A172 (cell line): ENCODE measurements around the gene TTLL1. TPM values are rescaled to one million over a fixed set of nuclear protein-coding genes. Genes with fewer than 3 reads are reported as not detected.
A peak's percentile ranks its signal among the peaks of the same experiment; 100 is the strongest.
"Not testable (repeated sequence)": the region's sequence is repeated elsewhere in the genome, so short reads cannot be mapped to it uniquely, and the experiment has no call there.

Experiments used
- DNase-seq: peaks from one replicate; pipeline ENCODE4 v3.0.0-alpha.2; 2015; ENCODE audit warnings: low spot score
- total RNA-seq: library from RNA; depleted of rRNA; stranded (reverse); fragments of >200 nt; shearing (Covaris generic); gene quantifications from 2 replicates; pipeline ENCODE4 v1.2.3, GENCODE V29; 2014

TTLL1 gene
- total RNA-seq, 1 experiment from 2014 or later, result 4.7 TPM

- DNase-seq, result no peak
These were observed 11.9 kb downstream of the TTLL1 start for GRCh38 chr22:43077121-43077877.

- DNase-seq, result peak; percentile 73
These were observed 22.3 kb downstream of the TTLL1 start for GRCh38 chr22:43066844-43067385.

- no peak for DNase-seq
These were observed 23.1 kb downstream of the TTLL1 start for GRCh38 chr22:43066134-43066533.

DNA sequence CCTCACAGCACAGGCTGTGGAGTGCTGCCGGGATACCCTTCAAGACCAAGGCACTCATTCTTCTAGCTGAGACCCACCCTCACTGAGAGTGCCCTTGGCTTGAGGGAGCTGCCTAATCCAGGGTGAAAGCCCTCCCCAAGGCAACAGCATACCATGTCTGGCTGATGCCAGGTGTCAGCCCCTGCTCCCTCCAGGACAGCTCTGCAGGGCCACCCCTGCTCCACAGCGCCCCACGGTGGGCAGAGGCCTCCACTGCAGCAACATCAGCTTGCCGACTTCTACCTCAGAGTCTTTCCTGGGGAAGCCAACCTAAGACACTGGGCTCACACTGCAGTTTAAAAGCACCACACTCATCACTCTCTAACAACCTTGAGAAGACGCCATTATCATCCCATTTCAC, 29.0 kb downstream of the TTLL1 start:
- peak; percentile 4 for DNase-seq

DNA sequence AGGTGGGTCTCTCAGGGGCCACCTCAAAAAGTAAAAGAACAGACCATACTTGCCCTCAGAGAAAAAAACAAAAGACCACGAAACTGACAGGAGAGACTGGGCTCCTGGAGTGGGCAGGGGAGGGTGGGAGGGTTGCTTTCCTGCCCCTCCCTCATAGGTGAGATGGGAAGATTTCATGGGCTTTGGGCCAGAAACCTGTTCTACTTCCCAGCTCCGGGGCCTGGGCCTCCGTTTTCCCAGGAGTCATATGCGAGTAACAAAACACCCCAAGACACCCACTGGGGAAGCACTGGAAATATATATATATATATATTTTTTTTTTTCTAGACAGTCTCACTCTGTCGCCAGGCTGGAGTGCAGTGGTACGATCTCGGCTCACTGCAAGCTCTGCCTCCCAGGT, 31.6 kb downstream of the TTLL1 start:
- DNase-seq, result no peak

GRCh38 chr22:43053176-43053575, 36.0 kb downstream of the TTLL1 start:
- DNase-seq, result no peak

DNA sequence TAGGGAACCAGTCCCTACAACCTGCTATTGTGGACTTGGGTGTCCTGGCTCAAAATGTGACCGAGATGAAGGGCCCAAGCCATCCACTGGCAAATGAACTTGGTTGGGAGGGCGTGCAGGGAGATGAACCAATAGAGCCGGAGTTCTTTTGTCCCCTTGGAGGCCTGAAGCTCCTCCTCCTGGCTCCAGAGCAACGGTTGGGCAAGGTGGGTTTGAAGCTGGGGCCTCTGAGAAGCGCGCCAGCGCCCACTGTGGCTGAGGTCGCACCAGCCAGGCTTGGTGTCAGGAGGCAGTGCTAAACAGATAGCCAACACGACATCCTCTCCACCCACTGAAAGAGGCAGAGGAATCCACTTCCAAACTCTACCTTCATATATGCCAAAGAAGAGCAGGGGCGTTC, 38.2 kb downstream of the TTLL1 start:
- DNase-seq, result no peak

DNA sequence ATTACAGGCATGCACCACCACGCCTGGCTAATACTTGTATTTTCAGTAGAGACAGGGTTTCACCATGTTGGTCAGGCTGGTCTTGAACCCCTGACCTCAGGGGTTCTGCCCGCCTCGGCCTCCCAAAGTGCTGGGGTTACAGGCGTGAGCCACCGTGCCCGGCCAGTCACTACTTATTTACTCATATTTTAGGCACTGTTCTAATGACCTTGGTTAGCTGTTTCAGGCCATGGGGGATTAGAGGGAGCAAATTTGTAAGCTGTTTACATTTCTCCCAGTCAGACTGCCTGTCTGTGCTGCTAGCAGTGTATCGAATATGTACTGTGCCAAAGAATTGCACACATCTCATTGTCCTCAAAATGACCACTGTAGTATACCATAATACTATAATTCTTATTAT, 41.6 kb downstream of the TTLL1 start:
- no peak for DNase-seq

DNA sequence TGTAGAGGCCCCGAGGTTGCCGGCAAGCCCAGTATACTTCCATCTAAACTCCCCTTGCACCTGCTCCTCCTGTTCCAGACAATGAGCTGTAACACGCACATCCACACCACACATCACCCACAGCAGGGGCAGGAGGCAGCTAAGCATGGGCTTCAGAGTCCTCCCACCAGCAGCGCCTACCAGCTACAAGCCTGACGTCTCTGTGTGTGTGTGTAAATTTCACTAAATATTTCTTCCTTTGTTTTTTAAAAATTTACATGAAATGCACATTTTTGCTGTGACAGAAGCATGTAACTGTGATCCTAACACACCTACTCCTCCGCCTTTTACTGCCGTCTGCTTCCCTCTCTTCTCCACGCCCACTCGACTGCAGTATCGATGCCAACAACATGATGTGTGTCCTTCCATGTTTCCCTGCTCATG, 44.9 kb downstream of the TTLL1 start:
- DNase-seq, result no peak

DNA sequence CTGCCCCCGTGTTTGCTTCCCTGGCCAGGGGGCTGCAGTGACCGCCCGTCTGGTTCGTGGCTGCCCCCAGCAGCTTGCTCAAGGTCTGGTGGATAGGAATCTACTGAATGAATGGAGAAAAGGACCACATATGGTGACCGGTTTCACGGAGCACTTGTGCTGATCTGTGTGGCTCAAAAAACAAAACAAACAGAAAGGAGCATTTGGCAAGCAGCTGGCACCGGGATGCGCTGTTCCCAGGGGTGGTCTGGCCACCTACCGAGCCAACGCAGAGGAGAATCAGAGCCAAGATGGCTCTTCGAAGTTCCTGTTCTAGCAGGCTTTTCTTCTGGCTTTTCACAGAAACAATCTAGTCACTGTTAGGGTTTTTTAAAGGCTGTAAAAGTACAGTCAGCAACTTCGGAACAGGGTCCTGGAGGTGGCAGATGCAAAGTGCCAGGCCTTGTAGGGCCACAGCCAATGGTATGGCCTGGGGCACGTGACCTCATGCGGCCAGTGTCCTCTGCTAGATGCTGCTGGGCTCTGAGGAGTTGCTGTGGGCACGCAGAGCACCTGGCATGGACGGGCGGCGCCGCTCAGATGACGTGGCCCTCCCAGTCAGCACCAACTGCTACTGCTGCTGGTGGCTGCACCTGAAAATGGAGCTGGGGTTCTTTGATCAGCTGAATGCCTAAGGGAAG, 47.0 kb downstream of the TTLL1 start:
- peak; percentile 4 for DNase-seq

DNA sequence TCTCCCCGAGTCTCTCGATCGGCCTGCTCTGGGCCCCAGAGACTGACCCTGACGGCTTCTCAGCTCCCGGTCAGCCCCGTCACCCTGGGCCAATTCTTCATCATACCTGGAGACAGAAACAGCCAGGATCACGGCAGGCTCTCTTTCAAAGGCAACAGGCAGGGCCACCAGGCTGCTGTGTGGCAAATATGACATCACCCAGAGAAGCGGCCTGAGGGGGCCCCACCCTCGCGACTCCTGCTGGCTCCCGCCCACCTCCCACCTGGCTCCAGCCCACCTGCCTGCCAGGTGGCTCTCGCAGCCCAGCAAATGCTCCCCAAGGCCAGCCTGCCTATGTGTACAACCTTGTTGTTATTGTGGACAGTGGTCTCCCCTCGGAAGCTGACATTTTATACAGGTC, 49.4 kb downstream of the TTLL1 start:
- no peak for DNase-seq

GRCh38 chr22:43038325-43038724, 50.9 kb downstream of the TTLL1 start:
- DNase-seq, result no peak

DNA sequence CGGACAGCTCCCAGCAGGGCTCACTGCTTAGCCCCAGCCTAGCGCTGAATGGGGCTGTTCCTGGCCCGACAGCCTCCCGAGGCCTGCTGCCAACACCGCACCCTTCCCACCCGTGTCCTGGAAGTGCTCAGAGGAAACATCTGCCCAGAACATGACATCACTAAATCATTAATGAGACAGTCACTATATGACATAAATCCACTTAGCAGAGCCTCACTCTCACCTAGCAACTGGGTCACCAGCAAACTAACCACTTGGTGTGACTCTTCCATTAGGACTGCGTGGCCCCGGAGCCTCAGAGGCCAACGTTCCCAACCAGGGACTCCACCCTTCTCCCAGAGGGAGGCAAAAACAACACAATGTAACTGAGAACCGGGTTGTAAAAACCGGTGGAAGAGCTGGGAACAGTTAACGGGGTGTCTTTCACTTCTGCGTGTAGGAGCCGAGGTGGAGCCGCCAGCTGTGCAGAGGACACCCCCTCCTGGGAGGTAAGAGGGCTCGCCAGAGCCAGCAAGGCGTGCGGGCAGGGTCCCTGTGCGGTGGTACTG, 52.8 kb downstream of the TTLL1 start:
- DNase-seq, result peak; percentile 84

DNA sequence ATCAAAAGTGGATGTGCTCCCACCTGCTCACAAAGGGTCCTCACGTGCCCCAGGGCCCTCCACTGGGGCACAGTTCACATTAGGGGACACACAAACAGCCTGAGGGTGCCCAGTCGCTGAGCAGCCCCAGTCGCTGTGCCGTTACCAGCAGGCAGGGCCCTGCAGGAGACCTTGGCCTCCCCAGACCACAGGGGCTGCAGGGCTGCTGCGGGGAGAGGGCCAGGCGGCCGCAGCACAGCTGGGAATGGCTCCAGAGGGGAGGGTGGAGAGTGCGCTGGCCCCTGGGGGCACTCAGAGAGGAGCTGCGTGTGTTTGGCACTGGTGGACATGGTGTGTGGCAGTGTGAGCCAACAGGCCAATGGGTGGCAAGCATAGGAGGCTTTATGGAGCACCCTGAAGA, 53.9 kb downstream of the TTLL1 start:
- DNase-seq, result no peak

DNA sequence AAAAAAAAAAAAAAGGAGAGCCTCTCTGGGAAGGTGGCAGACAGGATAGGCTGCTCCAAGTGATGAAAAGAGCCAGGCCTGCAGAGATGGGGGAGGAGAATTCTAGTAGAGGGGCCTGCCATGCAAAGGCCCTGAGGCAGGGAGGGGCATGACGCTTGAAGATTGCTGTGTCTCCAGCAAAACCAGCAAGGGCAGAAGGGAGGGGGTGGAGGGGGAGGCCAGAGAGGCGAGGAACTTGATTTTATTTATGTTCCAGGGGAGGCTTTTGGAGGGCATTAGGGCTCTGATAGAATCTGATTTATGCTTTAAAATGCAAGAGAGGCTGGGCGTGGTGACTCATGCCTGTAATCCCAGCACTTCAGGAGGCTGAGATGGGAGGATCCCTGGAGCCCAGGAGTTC, 57.6 kb downstream of the TTLL1 start:
- peak; percentile 53 for DNase-seq

DNA sequence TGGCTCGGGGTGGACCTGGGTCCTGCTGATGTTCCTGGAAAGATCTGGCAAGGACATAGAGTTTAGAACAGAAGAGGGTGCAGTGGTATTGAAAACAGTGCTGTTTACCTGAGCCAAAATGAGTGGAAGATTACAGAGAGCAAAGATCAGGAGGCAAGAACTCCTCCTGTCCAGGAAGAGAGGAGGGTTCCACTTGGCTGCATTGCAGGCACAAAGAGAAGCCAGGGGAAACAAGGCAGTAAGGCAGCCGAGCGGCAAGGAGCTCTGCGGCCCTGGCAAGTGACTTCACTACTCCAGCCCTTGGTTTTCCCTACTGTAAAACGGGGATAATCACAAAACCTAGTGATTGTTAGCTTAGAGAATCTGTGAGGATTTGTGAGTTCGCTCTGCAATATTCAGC, 70.6 kb downstream of the TTLL1 start:
- DNase-seq, result no peak

- peak; percentile 26 for DNase-seq
These were observed 71.4 kb downstream of the TTLL1 start for GRCh38 chr22:43017525-43018460.

GRCh38 chr22:43016150-43016549, 73.0 kb downstream of the TTLL1 start:
- DNase-seq, result not testable (repeated sequence)

DNA sequence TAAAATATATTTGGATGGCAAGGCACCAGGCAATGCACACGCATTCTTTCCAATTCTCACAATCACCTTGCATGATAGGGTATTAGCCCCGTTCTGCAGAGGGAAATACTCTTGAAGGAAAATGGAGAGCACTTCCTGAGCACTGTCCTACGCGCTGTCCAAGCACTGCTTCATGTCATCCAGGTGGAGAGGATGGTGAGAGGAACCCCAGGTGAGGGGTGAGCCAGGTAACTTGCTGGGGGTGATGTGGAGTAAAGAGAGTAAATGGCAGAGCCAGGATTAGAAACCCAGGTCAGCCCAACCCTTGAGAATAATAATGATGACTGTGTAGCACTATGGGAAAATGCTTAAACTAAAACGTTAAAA, 73.5 kb downstream of the TTLL1 start:
- no peak for DNase-seq

DNA sequence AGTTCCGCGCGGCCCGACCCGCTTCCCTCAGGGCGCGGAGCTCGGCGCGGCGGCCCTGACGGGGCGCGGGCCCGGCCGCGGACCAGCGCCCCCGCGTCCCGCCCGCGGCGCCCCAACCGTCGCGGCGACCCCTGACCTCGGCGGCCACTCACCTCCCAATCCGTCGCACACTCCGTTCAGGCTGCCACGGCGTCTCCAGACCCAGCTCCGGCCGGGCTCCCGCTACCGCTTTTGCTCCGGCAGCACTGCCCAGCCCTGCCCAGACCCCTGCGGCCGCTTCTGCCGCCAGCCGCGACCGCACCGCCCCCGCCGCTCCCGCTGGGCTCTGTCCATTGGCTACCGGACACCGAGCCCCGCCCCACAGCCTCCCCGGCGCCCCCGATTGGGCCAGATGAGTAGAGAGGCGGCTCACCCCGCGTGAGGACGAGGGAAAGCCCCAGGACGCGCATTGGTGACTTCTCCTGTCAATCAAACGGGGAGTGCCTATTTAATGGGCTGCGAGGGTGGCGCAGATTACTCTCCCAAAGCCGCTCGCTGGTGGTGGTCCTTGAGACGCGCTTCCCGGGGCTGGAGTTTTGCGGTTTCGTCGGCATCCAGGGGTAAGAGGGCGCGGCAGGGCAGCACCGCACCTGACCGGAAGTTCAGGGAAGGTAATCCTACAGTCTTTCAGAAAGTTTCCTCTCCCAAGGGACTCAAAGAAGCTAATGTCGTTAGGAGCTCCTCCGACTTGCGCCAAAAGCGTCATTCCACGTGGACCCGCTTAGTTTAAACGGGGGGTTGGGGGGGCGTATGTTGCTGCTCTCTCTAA, 74.1 kb downstream of the TTLL1 start, which contains the start of gene PACSIN2:
Gene PACSIN2, minus strand, starts transcription at position 281 of the 808 bp plus-strand sequence. CDS start 103,069 bp downstream, outside the sequence.
- DNase-seq, result peak; percentile 90
